OCI-LY3 (cell line): ENCODE data around the gene TGM3.

Experiments
- H2AFZ ChIP-seq: fragments of 200-600, 300-600 bp; shearing (Covaris generic); 2 replicates; pipeline ENCODE4 v1.6.0; 2014; ENCODE audit warnings: antibody characterized with exemption, low read depth, low read length
- H3K27ac ChIP-seq: fragments of 200-600, 300-600 bp; sonication (generic); 2 replicates; pipeline ENCODE4 v1.5.1; 2014; ENCODE audit warnings: mild to moderate bottlenecking, low read length, moderate library complexity, mixed read lengths
- H3K27me3 ChIP-seq: fragments of 200-600, 300-600 bp; sonication (generic); 2 replicates; pipeline ENCODE4 v1.6.1; 2014; ENCODE audit warnings: low read depth, low read length, mixed read lengths
- H3K36me3 ChIP-seq: fragments of 200-600, 300-600 bp; sonication (generic); replicated peaks from 2 replicates; pipeline ENCODE3; 2014; ENCODE audit warnings: low read depth, low read length, mixed read lengths
- H3K4me1 ChIP-seq: fragments of 300-600, 200-600 bp; sonication (generic); 2 replicates; pipeline ENCODE4 v1.6.1; 2014; ENCODE audit warnings: low read length, mixed read lengths
- H3K4me2 ChIP-seq: fragments of 200-600, 300-600 bp; sonication (generic); 2 replicates; pipeline ENCODE4 v1.6.1; 2014; ENCODE audit warnings: low read length, mixed read lengths
- H3K4me3 ChIP-seq: fragments of 300-600, 200-600 bp; sonication (generic); 2 replicates; pipeline ENCODE4 v1.5.1; 2014; ENCODE audit warnings: antibody characterized with exemption, mild to moderate bottlenecking, low read length, moderate library complexity
- H3K79me2 ChIP-seq: fragments of 300-600, 200-600 bp; shearing (Covaris generic); 2 replicates; pipeline ENCODE4 v1.6.1; 2014; ENCODE audit warnings: mild to moderate bottlenecking, low read length, mixed read lengths
- H3K9ac ChIP-seq: fragments of 300-600, 200-600 bp; shearing (Covaris generic); 2 replicates; pipeline ENCODE4 v1.6.0; 2014; ENCODE audit warnings: mild to moderate bottlenecking, low read length, moderate library complexity
- H3K9me3 ChIP-seq: fragments of 200-600, 300-600 bp; shearing (Covaris generic); 2 replicates; pipeline ENCODE4 v1.6.1; 2014; ENCODE audit warnings: low read length, mixed read lengths; ENCODE audit not compliant: insufficient read depth
- H4K20me1 ChIP-seq: fragments of 200-600, 300-600 bp; sonication (generic); 2 replicates; pipeline ENCODE4 v1.6.1; 2016; ENCODE audit warnings: low read length, mixed read lengths; ENCODE audit not compliant: insufficient read depth
- EZH2phosphoT487 ChIP-seq: fragments of 200-600 bp; shearing (Covaris generic); IDR thresholded peaks from 2 replicates; pipeline ENCODE4 v1.6.1; 2018; ENCODE audit warnings: antibody characterized with exemption, mixed run types, low read depth
- TF ChIP-seq, protein P1 (sequence below): fragments of 200-600, 300-600 bp; sonication (generic); IDR thresholded peaks from 2 replicates; pipeline ENCODE4 v1.5.1; 2014; ENCODE audit warnings: antibody characterized with exemption, low read length, low read depth

The TGM3 gene

DNA sequence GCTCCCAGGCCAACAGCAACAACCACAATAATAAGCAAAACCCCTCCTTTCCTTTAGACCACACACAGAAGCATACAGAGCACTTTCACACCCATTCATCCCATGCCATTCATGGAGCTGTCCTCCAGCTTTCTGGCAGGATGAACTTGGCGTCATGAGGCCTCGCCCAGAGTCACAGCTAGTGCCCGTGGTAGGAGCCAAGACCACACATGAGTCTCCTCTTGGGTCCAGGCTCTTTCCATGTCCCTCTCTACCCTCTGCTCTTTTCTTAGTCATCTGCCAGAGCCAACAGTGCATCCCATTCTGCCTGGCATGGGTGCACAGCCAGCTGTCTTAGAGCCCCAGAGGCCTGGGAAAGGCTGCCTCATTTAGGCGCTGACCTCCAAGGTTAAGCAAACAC, 1.8 kb upstream of the TGM3 start:
- no peak overlapping the region for H3K4me2 ChIP-seq
- no peak for TF ChIP-seq EZH2phosphoT487
- TF ChIP-seq, protein P1, sequence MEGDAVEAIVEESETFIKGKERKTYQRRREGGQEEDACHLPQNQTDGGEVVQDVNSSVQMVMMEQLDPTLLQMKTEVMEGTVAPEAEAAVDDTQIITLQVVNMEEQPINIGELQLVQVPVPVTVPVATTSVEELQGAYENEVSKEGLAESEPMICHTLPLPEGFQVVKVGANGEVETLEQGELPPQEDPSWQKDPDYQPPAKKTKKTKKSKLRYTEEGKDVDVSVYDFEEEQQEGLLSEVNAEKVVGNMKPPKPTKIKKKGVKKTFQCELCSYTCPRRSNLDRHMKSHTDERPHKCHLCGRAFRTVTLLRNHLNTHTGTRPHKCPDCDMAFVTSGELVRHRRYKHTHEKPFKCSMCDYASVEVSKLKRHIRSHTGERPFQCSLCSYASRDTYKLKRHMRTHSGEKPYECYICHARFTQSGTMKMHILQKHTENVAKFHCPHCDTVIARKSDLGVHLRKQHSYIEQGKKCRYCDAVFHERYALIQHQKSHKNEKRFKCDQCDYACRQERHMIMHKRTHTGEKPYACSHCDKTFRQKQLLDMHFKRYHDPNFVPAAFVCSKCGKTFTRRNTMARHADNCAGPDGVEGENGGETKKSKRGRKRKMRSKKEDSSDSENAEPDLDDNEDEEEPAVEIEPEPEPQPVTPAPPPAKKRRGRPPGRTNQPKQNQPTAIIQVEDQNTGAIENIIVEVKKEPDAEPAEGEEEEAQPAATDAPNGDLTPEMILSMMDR: no peak
- H3K27me3 ChIP-seq: no peaks in the 10 kb centered on the region

GRCh38 chr20:2295286-2295685, 515 bp upstream of the TGM3 start:
- Histone ChIP-seq H3K36me3 (no peaks in the 10 kb centered on the region), H3K27me3 (no peaks in the 10 kb centered on the region), H3K79me2 (no peaks in the 10 kb centered on the region), H3K9me3 (no peaks in the 10 kb centered on the region), H3K9ac (no peak overlapping the region), H2AFZ (peak overlapping the region; percentile 24; the same call in 1 of the 2 replicates), H3K4me1 (peaks cover 62% of the 10 kb centered on the region), H3K27ac (peak overlapping the region; percentile 8; the same call in 1 of the 2 replicates), H3K4me2 (peak overlapping the region; percentile 15; the same call in 1 of the 2 replicates), H3K4me3 (no peak overlapping the region), H4K20me1 (no peaks in the 10 kb centered on the region)
- no peak for TF ChIP-seq EZH2phosphoT487
- TF ChIP-seq, protein P1: no peak

More for the DNA sequence above, 1.8 kb upstream of the TGM3 start:
- Histone ChIP-seq H3K79me2 (no peaks in the 10 kb centered on the region), H3K36me3 (no peaks in the 10 kb centered on the region), H4K20me1 (no peaks in the 10 kb centered on the region), H3K9me3 (no peaks in the 10 kb centered on the region), H3K4me1 (peaks cover 58% of the 10 kb centered on the region), H3K27ac (no peak overlapping the region), H3K4me3 (no peak overlapping the region), H3K9ac (no peak overlapping the region), H2AFZ (no peak overlapping the region)

DNA sequence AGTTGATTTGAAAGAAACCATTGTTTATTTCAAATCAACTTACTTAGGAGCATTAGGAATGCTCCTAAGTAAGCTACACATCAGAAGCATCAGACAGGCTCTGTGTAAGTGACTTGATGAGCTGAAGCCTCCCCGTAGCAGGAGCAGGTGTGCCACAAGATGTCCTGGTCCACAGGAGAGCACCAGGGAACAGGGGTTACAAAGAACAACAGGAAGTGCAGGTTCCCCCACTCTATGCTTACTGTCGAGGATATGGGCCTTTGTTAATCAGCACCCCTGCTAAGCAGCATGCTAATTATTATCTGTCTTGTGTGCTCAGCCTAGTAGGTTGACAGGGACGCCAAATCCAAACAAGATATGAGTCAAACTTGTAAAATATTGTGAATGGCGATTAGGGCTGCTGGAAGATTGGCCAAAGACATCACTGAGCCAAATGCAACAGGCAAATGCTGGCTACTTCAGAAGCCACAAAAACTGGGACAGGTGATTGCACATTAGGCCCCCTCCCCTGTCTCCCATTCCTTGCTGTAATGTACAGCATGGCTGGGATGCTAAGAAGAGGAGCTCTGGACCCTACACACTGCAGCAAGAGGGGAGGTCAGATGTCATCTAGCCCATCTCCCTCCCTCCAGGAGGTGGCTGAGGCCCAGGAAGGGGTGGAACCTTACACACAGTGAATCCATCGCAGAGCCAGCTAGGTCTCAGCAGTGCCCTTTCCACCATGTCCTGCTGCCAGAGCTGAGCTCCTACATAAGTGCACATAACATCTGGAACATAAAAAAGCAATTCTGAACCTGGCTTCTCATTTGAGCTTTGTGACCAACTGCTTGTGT, 939 bp downstream of the TGM3 start:
- Histone ChIP-seq H3K4me1 (peaks cover 73% of the 10 kb centered on the region), H3K36me3 (no peaks in the 10 kb centered on the region), H4K20me1 (no peaks in the 10 kb centered on the region), H3K4me3 (no peak overlapping the region), H3K9ac (no peak overlapping the region), H3K27me3 (no peaks in the 10 kb centered on the region), H3K9me3 (no peaks in the 10 kb centered on the region), H3K4me2 (no peak overlapping the region), H3K79me2 (no peaks in the 10 kb centered on the region), H3K27ac (no peak overlapping the region), H2AFZ (peak overlapping the region; percentile 55; the same call in 1 of the 2 replicates)
- TF ChIP-seq, protein P1: no peak
- TF ChIP-seq EZH2phosphoT487: no peak

DNA sequence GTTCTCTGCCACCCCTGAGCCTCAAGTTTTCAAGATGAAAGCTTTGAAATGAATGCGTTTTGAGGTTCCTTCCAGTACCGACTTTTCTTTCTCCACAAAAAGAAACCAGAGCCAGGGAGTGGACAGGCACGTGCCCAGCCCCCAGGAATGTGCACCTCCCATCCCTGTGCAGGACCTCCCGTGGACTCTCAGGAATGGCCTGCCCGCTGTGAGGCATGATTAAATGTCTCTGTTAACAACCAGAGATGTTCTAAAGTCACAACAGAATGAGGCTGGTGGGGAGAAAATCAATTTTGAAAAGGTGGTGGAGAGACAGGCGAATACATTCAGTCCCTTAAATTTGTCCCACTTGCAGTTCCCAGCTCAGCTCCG, 1.5 kb downstream of the TGM3 start:
- Histone ChIP-seq H3K9me3 (no peaks in the 10 kb centered on the region), H3K9ac (no peak overlapping the region), H3K27ac (no peak overlapping the region), H3K4me3 (no peak overlapping the region), H4K20me1 (no peaks in the 10 kb centered on the region), H3K36me3 (no peaks in the 10 kb centered on the region), H2AFZ (no peak overlapping the region), H3K4me2 (no peak overlapping the region), H3K27me3 (no peaks in the 10 kb centered on the region), H3K79me2 (no peaks in the 10 kb centered on the region), H3K4me1 (peaks cover 74% of the 10 kb centered on the region)
- no peak for TF ChIP-seq EZH2phosphoT487
- TF ChIP-seq, protein P1: no peak
